Renal pelvis (tissue), 12 donors: ENCODE measurements around the gene RELN. TPM values are rescaled to one million over a fixed set of nuclear protein-coding genes. Genes with fewer than 3 reads are reported as not detected.
"Not testable (repeated sequence)": the region's sequence is repeated elsewhere in the genome, so short reads cannot be mapped to it uniquely, and the experiment has no call there.

Experiments
- DNase-seq: peaks from one replicate; pipeline ENCODE4 v3.0.0-alpha.2; 2013
- long read RNA-seq, 16 experiments: transcript quantifications; one replicate each; lab custom pipeline, GENCODE V29; 2026
- polyA plus RNA-seq, 3 donors: library from polyadenylated mRNA; unstranded; fragments of 120-200 nt; gene quantifications; one replicate each; pipeline ENCODE4 v1.2.1, GENCODE V29; 2013; ENCODE audit not compliant: insufficient read length in 3 of 3

RELN gene
- 10 to 100 TPM in 2 of 3 donors, 1 to 10 TPM in 1; 7.1 to 14.8 (median 13.8) TPM for polyA plus RNA-seq
- long read RNA-seq, donor 1: 0 reads
- long read RNA-seq, donor 2: 0 reads
- long read RNA-seq, donor 3: 0 reads
- long read RNA-seq, donor 4: 0 reads
- long read RNA-seq, donor 5: 0 reads
- long read RNA-seq, donor 6, partial matches to known transcripts: 7 of 7 reads
- long read RNA-seq, donor 6, other reads (novel, unspliced or antisense): 0 of 7 reads
- long read RNA-seq, donor 7: 0 reads
- long read RNA-seq, donor 8: 0 reads
- long read RNA-seq, donor 9: 0 reads
- long read RNA-seq, donor 10: 0 reads
- long read RNA-seq, donor 11: 0 reads
- long read RNA-seq, donor 12: 0 reads
- long read RNA-seq, donor 13: 0 reads
- long read RNA-seq, donor 14: 0 reads
- long read RNA-seq, donor 15, partial matches to known transcripts: 11 of 11 reads
- long read RNA-seq, donor 15, other reads (novel, unspliced or antisense): 0 of 11 reads
- long read RNA-seq, donor 16: 0 reads

DNA sequence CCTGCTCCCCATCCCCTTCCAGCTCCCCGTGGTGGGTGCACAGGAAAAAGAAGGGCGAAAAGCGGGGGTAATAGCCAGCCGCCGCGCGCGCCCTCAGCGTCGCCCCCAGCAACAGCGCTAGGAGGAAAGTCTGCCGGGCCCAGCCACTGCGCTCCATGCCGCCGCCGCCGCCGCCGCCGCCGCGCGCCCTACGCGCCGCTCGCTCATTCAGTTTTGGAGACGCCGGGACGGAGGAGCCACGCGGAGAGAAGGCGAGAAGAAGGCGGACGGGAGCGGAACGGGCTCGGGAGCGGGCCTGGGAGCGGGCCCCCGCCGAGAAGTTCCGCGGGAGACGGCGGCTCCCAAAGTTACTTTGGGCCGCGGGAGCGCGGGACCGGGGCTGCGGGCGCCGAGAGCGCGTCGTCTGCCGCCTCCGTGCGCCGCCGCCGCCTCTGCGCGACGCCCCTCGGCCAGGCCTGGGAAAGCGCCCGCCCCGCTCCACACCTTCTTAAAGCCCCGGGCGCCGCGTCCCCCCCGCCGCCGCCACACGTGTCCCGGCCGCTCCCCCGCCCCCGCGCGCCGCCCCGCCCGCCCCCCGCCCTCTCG is at the start of gene RELN:
Gene RELN, minus strand, starts transcription at position 459 of the 585 bp plus-strand sequence. Its CDS starts 302 bp downstream, at position 157.
- peak; percentile 16 for DNase-seq

DNA sequence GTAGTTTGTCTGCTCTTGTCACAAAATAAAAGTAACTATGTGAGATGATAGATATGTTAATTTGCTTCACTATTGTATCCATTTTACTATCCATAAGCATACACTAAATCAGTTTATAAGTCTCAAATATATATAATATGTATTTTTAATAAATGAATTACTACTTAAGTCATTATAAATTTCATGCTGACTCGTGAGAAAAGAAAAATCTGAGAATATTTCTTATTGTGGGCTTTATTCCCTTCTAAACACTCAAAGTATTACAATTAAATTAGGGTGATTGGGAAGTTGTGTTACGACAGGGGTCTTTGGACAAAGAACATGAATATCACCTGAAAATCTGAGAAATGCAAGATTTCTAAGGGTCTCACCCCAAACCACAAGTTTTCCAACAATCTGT is 48.7 kb upstream of the RELN start:
- no peak for DNase-seq

DNA sequence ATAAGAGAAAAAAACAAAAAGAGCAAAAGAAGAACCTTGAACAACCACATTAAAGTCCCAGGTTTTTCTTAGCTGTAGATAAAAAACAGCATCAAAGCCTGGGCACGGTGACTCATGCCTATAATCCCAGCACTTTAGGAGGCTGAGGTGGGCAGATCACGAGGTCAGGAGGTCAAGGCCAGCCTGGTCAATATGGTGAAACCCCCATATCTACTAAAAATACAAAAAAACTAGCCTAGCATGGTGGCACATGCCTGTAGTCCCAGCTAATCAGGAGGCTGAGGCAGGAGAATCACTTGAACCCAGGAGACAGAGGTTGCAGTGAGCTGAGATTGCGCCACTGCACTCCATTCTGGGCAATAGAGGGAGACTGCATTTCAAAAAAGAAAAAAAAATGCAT is 47.4 kb upstream of the RELN start:
- not testable (repeated sequence) for DNase-seq

DNA sequence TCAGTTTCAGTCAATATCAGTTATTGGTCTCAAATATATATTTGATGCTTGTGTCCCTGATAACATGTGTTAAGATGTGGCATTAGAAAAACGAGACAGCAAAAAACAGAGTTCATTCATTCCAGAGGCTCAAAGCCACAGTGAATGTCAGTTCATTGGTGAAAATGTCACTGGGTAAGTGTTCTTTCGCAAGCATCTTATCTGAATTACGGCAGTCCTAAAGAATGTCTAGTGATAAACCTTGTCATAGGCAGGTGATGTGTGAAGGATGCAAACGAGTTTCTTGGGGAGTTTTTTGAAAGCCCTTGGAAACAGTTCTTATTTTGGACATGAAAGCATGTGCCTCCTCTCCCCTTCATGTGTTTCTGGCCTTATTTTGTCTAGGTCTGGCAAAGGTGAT is 45.9 kb upstream of the RELN start:
- DNase-seq: no peak

DNA sequence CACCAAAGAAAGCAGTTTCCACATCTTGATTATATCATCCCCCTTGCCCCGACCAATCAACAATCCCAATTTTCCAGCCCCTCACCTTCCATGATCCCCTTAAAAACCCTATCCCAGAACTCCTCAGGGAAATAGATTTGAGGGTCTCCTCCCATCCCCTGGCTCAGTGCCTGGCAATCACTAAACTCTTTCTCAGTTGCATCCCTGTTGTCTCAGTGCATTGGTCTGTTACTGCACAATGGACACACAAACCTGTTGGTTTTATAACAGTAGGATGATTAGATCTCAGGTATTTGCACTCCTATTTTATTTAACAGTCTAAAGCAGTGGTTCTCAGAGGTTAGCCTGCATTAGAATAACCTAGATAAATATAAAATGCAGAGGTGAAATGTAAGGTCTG is 45.2 kb upstream of the RELN start:
- no peak for DNase-seq

DNA sequence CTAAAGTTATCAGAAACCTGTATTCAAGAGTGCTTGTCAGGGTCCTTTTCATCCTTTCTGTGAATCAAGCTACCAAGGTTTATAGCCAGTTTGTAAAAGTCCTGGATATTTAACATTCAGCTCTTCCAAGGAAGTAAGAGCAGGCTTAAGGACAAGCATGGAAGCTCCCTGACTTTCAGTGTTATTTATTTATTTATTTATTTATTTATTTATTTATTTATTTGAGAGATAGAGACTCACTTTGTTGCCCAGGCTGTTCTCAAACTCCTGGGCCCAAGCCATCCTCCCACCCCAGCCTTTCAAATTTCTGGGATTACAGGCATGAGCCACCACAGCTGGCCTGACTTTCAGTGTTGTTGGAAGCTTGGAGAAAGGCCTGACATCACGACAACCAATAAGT is 44.4 kb upstream of the RELN start:
- no peak for DNase-seq

DNA sequence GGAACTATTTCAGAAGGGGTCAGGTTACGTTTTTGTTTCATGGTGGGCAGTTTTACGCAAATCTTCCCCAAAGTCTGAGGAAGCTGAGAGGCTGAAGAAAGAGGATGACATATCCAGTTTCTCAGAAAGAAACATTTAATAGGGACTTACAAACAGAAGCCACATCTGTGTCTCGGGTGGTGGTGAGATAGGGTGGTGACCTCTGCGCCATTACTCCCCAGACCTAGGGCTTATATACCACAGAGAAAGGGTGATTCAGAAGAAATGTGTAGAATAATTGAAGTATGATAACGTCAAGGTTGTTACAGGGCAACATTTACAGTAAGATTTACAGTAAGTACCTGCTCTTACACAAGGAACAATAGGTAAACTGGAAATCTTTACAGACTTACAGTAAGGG is 43.0 kb upstream of the RELN start:
- no peak for DNase-seq

DNA sequence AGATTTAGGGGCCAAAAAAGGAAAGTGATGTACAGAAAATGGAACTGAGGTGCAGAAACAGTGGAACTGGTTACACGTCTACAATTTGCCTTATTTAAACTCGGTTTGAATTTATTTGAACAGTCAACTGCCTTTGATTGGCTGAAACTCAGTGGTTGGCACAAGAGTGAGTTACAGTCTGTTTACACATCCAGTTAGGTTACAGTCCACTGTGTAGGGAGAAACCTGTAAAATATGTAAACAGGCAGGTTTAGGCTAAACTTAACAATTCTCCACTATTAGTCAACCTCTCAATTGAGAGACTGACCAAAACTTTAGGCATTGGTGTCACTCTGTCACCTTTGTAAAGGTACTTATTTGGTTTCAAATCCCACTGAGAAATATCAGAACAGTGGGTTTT is 40.3 kb upstream of the RELN start:
- DNase-seq: no peak

DNA sequence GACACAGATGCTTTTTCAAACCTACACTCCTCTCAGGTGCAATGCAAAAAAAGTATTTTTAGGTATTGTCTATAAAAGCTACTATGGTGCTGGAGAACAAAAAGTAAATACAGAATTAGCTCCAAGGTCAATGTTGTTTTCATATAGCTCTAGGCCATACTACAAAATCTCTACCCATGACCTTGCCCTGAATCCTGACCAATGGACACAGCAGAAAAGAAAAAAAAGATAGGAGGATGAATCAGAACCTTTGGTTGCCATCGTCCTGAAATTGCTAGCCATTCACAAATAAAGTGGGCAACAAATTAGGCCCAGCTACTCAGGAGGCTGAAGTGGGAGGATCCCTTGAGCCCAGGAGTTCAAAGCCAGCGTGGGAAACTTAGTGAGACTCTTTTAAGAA is 35.2 kb upstream of the RELN start:
- DNase-seq: no peak

DNA sequence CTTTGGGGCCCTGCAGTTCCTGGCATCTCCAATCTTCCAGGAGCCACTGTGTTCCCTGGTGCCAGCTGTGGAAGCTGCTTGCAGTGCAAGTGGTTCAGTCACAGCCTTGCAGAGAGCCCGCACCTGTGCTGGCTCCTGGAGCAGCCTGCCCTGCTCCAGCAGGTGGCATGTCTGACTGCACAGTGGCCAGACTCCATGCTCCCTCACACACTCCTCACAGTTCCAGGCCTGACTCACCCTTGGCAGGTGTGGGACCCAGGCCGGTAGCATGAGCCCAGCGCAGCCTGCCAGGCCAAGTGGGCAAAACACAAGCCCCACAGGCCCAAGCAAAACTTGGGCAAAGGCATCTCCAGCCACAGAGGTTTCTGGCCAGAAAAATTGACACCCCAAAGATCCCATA is 33.6 kb upstream of the RELN start:
- DNase-seq: no peak

DNA sequence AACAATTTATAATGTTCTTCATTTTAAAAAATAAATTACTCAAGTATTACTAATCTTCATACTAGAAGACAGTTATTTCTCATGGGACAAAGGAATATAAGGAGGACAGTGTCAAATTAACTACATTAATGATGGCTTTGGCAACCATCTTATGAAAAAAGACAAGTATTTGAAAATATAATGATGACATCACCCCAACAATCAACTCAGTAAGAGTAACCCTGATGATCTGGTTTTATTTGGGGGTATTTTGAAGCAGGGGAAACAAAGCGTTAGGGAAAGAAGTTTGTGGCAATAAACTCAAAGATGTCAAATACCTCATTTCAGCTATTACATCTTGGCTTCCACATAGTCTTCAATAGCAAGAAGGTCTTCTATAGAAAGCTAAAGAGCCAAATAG is 29.0 kb upstream of the RELN start:
- DNase-seq: no peak

DNA sequence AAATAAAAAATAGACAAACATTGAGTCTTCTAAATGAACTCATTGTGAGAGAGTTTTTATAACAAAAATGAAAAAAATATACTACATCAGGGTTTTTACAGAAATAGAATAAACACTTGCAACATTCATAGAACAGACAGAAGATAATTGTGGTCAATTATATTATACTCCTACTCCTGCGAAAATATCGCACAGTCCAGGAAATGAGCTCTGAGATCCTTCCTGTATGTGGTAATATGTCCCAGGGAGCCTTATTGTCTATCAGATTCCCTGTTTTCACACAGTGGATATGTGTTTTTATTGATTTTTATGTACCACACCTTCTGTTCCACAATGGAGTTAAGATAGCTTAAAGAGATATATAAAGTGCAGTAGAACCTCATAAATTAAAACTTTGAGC is 27.5 kb upstream of the RELN start:
- DNase-seq: no peak

DNA sequence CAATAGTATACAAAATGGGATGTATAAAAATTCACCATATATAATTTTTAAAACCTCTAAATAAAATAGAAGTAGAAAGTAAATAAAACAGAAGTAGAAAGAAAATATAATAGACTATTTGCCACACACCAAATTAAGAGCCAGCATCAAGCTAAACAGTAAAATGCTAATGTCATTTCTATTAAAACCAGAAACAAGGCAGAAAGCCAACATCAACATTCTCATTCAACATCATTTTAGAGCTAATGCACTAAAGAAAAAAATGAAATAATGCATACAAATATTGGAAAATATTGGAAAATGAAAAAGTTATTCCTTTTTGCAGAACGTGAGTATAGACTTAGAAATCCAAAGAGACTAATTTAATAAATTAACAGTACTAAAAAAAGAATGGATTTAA is 23.4 kb upstream of the RELN start:
- DNase-seq: no peak

DNA sequence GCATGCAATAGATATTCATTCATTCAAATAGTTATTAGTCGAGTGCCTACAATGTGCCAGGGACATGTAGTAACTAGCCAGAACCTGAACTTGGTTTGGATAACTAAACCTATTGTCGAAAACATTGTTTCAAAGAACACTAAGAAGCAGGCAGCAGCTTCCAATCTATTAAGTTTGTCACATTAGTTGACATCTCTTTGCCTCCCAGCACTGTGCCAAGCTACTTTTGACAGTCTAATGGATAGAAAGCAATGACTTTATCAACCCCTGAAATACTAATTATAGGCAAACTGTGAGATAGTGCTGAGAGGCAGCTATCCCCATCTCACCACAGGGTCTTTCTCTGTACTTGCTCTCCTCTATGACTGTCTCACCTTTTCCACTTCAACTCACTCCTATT is 22.4 kb upstream of the RELN start:
- DNase-seq: no peak

DNA sequence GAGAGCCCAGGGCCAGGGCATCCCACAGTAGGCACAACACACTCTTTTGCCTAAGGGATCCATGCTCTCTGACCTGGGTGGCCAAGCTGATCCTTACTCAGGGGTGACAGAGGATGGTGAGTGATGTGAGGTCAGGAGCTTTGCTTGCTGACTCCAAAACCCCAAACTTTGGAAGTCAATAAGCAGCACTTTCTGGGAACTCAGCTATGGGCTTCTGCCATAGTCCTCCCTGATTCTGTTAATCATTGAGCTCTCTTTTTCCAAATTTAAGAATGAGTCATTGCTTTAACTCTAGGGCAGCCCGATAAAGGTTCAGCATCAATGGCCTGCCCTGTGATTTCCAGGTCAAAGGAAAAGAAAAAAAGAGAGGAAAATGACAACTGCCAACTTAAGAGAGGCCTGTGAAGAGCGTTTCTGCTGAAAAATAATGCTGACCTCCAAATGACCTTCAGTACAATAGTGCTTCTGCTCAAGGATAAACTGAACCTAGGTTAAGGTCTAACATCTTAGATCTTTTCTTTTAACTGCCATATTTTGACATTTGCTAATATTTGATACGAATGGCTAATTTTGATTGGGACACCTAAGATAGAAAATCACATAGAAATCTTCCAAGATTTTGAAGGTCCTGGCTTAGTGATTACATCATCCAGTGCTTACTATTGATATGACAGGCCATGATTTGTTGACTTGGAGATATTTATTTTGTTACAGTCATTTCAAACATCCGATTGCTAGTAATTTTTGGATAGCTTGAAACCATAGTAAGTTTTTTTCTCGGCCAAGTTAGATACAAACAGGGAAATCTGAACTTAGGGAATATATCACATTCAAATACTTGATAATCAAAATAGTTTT is 20.8 kb upstream of the RELN start:
- DNase-seq: no peak

DNA sequence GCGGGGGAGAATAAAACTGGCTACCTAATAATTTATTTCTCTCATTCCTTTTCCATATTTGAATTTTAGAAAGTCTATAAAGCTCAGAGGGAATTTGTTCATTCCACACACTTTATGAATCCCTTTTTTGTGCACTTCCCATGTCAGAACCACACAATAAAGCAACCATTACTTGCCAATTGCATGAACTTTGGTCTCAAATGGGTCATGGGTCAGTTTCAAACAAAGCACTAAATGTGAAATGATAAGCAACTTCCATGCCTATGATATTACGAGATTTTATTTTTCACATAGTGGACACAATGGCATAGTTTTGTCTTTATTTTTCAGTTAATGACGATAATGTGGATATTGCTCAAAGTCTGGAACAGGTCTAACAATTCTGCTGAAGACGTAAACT is 18.6 kb upstream of the RELN start:
- DNase-seq: no peak

DNA sequence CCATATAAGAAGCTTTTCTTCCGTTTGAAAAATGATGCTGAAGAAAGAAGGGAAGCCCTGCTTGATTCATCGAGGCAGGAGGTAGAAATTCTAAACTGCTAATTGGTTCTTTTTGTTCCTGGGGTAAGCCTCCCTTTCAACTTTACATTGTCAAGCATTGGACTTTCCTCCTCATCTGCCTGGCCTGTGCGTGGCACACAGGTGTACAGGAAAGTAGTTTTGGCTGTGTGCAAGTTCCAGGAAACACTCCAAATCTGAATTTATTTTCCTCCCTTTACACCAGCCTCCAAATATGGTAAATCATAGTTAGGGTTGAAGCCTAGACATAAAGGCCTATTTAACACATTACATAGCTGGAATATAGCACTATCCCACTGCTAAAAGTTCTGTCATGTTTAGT is 18.2 kb upstream of the RELN start:
- DNase-seq: no peak

DNA sequence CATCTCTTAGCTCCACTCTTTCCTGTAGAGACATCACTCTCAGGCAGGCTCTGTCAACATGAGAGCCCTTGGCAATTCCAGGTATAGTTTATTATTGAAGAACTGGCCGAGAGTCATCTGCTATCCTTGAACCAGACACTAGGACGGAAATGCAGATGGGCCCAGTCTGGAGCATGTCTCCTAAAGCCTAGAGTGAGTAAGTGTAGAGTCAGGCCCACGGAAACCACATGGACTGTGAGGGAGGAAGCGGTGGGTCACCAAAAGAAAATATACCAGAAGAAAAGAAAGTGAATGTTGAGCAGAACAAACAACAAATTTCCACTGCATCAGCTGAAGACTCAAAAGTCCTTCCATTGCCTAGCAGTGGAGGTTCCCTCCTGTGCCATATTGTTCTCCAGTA is 15.7 kb upstream of the RELN start:
- no peak for DNase-seq

DNA sequence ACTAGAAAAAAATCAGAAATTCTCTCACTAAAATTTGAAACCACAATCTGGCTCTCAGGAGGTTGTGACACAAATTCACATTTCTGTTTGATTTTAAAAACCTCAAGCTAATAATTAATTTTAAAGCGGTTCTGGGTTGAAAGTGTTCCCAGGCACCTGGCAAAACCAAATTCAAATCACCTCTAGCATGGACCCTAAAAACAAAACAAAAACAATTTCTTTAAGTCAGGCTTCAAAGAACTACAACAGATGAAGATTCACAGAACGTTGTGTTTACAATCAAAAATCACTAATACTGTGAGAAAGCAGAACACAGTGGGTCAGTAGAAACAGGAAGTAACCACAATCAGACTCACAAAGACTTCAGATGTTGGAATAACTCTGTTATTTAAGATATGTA is 7.2 kb upstream of the RELN start:
- DNase-seq: no peak

DNA sequence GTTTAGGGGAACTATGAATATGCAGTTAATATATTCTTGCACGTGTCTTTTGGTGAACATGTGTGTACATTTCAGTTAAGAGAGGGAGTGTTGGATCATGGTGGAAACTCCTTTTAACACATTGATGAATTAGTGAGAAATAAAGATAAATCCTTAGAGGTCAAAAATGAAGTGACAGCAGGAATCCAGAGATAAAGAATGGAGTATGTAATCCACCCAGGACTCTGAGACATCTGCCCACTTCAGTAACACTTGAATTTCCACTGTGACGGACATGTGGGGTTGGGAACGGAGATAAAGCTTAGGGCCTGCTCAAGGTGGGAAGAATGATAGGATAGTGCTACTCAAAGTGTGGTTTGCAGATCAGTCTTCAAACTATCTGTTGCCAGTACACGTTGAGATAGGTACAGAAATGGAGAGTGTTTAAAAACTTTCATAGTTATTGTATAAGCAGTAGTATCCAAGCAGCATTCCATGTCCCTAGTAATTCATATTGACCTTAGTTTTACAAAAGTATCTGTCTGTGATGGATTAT is 6.6 kb upstream of the RELN start:
- DNase-seq: no peak

DNA sequence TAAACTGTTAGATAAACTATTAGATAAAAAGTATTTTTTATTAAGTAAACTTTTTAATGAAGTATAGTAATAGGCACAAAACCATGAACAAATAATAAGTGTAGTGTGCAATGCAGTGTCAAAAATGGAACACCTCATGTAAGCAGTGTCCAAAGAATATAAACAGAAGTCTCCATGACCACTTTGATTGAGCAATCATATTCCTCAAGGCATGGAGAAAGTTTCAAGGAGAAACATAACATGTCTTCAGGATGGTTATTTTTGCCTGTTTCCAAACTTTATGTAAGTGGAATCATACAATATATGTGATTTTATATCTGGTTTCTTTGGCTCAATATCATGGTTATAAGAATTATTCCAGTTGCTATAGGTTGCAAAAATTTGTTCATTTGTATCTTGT is 6.1 kb upstream of the RELN start:
- no peak for DNase-seq

DNA sequence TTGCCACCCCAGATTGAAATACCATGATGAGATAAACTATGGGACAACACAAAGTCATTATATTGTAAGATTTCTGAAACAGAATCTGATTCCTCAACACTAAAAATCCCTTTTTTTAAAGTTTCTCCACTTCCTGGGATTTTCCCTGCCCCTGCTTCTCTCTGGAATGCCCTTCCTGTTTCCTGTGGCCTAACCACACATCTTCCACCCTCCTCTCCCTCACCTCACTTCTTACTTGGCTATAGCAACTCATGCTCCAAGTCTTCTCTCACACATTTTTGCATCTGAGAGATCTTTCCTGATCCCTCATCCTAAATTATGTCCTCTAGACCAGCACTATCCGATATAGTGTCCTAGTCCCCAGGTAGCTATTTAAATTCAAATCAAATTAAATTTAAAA is 4.1 kb upstream of the RELN start:
- DNase-seq: no peak

DNA sequence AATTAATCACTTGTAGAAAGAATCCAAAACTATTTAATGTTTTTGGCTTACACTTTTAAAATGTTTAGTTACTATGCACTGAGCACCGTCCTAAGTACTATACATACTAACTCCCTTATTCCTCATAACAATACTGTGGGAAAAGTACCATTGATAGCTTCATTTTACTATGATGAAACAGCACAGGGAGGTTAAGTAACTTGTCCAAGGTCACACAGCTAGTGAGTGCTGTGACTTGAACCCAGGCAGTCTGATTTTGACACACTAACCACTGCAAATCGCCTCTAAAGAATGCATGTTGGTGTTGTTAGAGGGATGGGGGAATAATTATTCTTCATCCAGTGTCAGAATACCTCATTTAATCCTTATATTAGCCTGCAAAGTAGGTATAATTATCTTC is 1.9 kb upstream of the RELN start:
- DNase-seq: no peak
